ENCODE data around the gene SAMM50. TPM values are rescaled to one million over a fixed set of nuclear protein-coding genes. Genes with fewer than 3 reads are reported as not detected.
A peak's percentile ranks its signal among the peaks of the same experiment; 100 is the strongest.

The SAMM50 gene
- total and polyA plus RNA-seq, 10 of the 15 experiments (the other 5 are each of a cell fraction or from before 2014, with no cell fraction given) = 38.2 to 126 (median 62.4) TPM

- no peak for TF ChIP-seq POU2F2 (IDR thresholded peaks at IDR 0.05; ENCODE audit: borderline replicate concordance, low read depth, low read length)
- TF ChIP-seq SPI1 (IDR thresholded peaks at IDR 0.05; ENCODE audit: borderline replicate concordance, insufficient read depth, low read depth, low read length) = no peak
These were observed 78.5 kb downstream of the SAMM50 start (continued) for GRCh38 chr22:44033694-44034093.

DNA sequence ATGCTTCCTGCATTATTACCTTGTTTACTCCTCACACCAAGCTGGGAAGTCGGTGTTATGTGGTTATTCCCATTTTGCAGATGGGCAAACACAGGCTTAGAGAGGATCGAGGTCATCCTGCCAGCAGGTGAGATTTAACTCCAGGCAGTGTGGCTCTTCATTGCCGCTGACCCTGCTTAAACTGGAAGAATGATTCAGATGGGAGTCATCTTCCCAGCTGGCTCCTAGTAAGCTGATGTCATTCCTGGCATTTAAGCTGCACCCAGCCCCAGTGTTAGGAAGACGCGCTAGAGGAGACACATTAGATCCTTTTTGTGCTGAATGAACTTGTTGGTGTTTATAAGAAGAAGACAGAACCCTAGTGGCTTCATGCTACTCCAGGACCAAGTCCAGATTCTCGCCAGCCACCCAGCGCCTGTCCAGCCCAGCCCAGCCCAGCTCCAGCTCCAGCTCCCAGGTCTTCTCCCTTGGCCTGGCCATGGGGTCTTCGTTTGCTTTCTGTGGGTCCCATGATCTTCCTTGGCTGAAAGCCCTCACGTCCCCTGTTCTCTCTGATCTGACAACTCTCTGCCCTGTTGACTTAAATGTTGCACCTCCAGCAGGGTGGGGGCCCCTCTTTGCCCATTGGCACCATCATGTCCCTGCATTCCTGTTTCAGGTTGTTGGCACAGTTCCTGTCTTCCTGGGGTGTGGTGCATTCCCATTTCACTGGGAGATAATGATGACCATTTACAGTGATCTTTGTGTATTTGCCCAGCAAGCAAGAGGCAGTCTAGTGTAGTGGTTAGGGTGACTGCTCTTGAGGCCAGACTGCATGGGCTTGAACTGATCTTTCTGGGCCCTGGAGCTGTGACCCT, 82.5 kb downstream of the SAMM50 start:
- ATAC-seq (no peak), FAIRE-seq (no peak), DNase-seq (ENCODE audit: low read depth, low spot score) (no peak)
- no peak for TF ChIP-seq IKZF1 (conservative IDR thresholded peaks at IDR 0.05)
- no peak for TF ChIP-seq BACH1 (IDR thresholded peaks at IDR 0.05; ENCODE audit: borderline replicate concordance)
- TF ChIP-seq BMI1 (IDR thresholded peaks at IDR 0.05; ENCODE audit: borderline replicate concordance) = no peak
- no peak for TF ChIP-seq ZBTB4 (CRISPR knock-in tag; IDR thresholded peaks at IDR 0.05)
- TF ChIP-seq BRCA1 (IDR thresholded peaks at IDR 0.05; ENCODE audit: low read depth, low read length) = no peak
- TF ChIP-seq MXI1 (IDR thresholded peaks at IDR 0.05; ENCODE audit: low read depth, low read length) = no peak
- TF ChIP-seq, protein P1, sequence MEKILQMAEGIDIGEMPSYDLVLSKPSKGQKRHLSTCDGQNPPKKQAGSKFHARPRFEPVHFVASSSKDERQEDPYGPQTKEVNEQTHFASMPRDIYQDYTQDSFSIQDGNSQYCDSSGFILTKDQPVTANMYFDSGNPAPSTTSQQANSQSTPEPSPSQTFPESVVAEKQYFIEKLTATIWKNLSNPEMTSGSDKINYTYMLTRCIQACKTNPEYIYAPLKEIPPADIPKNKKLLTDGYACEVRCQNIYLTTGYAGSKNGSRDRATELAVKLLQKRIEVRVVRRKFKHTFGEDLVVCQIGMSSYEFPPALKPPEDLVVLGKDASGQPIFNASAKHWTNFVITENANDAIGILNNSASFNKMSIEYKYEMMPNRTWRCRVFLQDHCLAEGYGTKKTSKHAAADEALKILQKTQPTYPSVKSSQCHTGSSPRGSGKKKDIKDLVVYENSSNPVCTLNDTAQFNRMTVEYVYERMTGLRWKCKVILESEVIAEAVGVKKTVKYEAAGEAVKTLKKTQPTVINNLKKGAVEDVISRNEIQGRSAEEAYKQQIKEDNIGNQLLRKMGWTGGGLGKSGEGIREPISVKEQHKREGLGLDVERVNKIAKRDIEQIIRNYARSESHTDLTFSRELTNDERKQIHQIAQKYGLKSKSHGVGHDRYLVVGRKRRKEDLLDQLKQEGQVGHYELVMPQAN (conservative IDR thresholded peaks at IDR 0.05) = no peak
- TF ChIP-seq, protein P2, sequence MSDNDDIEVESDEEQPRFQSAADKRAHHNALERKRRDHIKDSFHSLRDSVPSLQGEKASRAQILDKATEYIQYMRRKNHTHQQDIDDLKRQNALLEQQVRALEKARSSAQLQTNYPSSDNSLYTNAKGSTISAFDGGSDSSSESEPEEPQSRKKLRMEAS (IDR thresholded peaks at IDR 0.05; ENCODE audit: low read depth, low read length) = no peak
- TF ChIP-seq RFX5 (IDR thresholded peaks at IDR 0.05; ENCODE audit: low read depth, low read length) = no peak
- no peak for TF ChIP-seq POLR2AphosphoS2 (IDR thresholded peaks at IDR 0.05; ENCODE audit: low read depth, low read length)
- ChIA-PET POLR2A (interaction anchor here (0.7 to 0.9 kb wide), 3 partner anchors 11 to 48 kb away, joined by 3 read pairs; no protein-coding TSS in a partner anchor), RAD21 (ENCODE audit: unreplicated experiment) (interaction anchor here (1.1 to 1.5 kb wide), 2 partner anchors 11 to 48 kb away, joined by 4 to 5 read pairs; no protein-coding TSS in a partner anchor), CTCF (interaction anchor here (0.8 to 1.4 kb wide), 4 partner anchors 10 to 48 kb away, joined by 3 to 5 read pairs (median 4); no protein-coding TSS in a partner anchor), SMC1A (ENCODE audit: uncharacterized antibody, unreplicated experiment) (interaction anchor here (0.6 to 3.6 kb wide), 3 partner anchors 11 to 46 kb away, joined by 3 to 11 read pairs (median 3); no protein-coding TSS in a partner anchor)
- H3K27me3 ChIP-seq (replicated peaks in 1 of 2; ENCODE audit: control insufficient read depth in 2 of 2, insufficient read depth in 2 of 2, low read length in 1 of 2) = no peaks in the 10 kb centered on the region
- intact Hi-C loops (cut with micrococcal nuclease; ENCODE audit: unreplicated experiment) (no loop called here), in situ Hi-C loops (cut with MboI) (loop anchor here (10.0 to 25.0 kb wide), 2 partner anchors 1113 to 1375 kb away; no protein-coding TSS in a partner anchor)
- H2AFZ ChIP-seq (ENCODE audit: control insufficient read depth, low read depth, low read length) = no peak overlapping the region
- H3K9ac ChIP-seq (ENCODE audit: control insufficient read depth, insufficient read depth, low read length) = no peak overlapping the region
- H3K27ac ChIP-seq (ENCODE audit: control insufficient read depth, insufficient read depth) = no peak overlapping the region
- H3K79me2 ChIP-seq (ENCODE audit: control insufficient read depth, insufficient read depth, low read length) = peaks cover 79% of the 10 kb centered on the region
- no peak overlapping the region for H3K4me3 ChIP-seq
- H3K4me2 ChIP-seq (ENCODE audit: control insufficient read depth, insufficient read depth) = no peak overlapping the region
- WGBS (ENCODE audit: insufficient coverage, insufficient replicate concordance, low lambda C conversion rate, missing lambda C conversion rate) = 100% methylated on average over 9 of the region's 9 CpGs
- peaks cover 2 to 7% of the 10 kb centered on the region in 2 experiments; a peak in 2 of 4 replicates for H3K36me3 ChIP-seq (ENCODE audit: control insufficient read depth in 2 of 2, insufficient read depth in 2 of 2, low read length in 1 of 2)
- no peaks in the 10 kb centered on the region for H4K20me1 ChIP-seq (ENCODE audit: control insufficient read depth, insufficient read depth)
- no peaks in the 10 kb centered on the region; the same call in 2 of the 3 replicates for H3K9me3 ChIP-seq (replicated peaks; ENCODE audit: control insufficient read depth, insufficient read depth, low read length)
- H3K4me1 ChIP-seq (ENCODE audit: control insufficient read depth, insufficient read depth, low read length) = peaks cover 18% of the 10 kb centered on the region
- TSS peak; percentile 3 for BruUV-seq (replicated peaks)

Measured in GM12878 (cell line).